HFF-Myc (cell line): ENCODE data around the gene ADAMTS19.
"Not testable (repeated sequence)": the region's sequence is repeated elsewhere in the genome, so short reads cannot be mapped to it uniquely, and the experiment has no call there.

Source experiments
- DNase-seq: peaks from one replicate; pipeline ENCODE4 v3.0.0-alpha.2; 2011; ENCODE audit warnings: low read depth; ENCODE audit errors: extremely low read depth
- H3K4me3 ChIP-seq: replicated peaks from 2 replicates; pipeline ENCODE4 v1.5.1; 2011; ENCODE audit warnings: low read depth, mild to moderate bottlenecking, control low read depth, low read length
- TF ChIP-seq, protein P1 (sequence below): IDR thresholded peaks from 2 replicates; pipeline ENCODE4 v1.5.1; 2012; ENCODE audit warnings: mild to moderate bottlenecking, low read depth, low read length, control low read depth; ENCODE audit errors: missing control alignments

The ADAMTS19 gene

DNA sequence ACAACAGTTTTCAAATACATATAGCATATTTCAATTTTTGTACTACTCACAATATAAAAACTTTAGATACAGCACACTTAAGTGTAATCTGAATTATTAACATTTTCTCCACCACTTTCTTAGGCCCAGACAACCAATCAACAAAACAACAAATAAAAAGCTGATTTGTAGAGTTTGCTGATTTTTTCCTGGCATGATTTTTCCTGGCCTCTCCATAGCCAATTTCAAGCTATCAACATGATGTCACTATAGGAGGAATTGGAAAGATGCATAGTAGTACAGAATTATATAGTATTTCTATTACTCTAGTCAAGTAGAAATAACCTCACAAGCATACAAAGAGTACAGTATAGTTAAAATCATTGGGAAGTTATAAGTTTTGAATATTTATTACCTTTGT lies 35.1 kb upstream of the ADAMTS19 start:
- no peak for DNase-seq
- H3K4me3 ChIP-seq = no peak overlapping the region
- TF ChIP-seq, protein P1, sequence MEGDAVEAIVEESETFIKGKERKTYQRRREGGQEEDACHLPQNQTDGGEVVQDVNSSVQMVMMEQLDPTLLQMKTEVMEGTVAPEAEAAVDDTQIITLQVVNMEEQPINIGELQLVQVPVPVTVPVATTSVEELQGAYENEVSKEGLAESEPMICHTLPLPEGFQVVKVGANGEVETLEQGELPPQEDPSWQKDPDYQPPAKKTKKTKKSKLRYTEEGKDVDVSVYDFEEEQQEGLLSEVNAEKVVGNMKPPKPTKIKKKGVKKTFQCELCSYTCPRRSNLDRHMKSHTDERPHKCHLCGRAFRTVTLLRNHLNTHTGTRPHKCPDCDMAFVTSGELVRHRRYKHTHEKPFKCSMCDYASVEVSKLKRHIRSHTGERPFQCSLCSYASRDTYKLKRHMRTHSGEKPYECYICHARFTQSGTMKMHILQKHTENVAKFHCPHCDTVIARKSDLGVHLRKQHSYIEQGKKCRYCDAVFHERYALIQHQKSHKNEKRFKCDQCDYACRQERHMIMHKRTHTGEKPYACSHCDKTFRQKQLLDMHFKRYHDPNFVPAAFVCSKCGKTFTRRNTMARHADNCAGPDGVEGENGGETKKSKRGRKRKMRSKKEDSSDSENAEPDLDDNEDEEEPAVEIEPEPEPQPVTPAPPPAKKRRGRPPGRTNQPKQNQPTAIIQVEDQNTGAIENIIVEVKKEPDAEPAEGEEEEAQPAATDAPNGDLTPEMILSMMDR = no peak

DNA sequence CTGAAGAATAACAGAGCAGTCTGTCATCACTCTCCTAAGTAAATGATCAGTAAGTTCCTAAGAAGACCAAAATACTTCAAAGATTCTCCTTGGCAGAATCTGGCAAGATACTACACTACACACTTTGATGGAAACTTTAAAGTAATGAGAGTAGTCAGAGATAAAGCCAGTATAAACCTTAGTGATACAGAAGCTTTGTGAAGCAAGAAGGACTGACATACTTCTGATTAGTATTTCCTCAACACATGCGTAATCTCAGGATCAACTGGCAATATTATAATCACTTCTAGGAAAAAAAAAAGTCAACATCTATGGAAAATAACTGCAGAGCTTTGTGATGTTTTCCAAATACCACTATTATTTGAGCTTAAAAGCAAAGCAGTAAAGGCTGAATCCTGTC lies 34.0 kb upstream of the ADAMTS19 start:
- DNase-seq = no peak
- TF ChIP-seq, protein P1 = no peak
- H3K4me3 ChIP-seq = no peak overlapping the region

DNA sequence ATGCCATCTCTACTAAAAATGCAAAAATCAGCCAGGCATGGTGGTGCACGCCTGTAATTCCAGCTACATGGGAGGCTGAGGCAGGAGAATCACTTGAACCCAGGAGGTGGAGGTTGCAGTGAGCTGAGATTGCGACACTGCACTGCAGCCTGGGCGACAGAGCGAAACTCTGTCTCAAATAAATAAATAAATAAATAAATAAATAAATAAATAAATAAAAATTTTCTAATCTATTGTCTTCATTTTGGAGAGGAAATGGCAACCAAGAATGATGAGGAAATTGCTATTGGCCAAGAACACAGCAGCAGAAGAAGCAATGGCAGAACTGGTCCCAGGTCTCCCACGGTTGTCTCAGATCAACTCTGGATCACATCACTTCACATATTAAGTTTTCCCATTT lies 31.5 kb upstream of the ADAMTS19 start:
- not testable (repeated sequence) for H3K4me3 ChIP-seq, DNase-seq

DNA sequence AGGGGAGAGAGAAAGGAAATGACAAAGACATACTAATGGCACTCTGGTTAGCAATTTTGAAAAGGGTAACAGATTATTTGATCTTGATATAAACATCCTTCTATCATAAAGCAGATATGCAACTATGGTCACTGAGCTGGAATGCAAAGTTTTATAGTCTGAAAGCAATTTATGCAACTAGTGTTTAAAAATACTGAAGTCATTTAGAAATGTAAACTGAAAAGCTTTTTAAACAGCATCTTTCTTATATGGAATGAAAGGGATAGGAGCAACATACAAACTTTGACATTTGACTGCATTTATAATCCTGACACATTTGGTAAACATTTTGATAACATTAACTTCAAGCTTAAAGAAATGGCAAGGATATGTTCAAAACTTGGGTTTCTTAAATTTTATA lies 28.7 kb upstream of the ADAMTS19 start:
- no peak overlapping the region for H3K4me3 ChIP-seq
- no peak for DNase-seq
- TF ChIP-seq, protein P1 = no peak

DNA sequence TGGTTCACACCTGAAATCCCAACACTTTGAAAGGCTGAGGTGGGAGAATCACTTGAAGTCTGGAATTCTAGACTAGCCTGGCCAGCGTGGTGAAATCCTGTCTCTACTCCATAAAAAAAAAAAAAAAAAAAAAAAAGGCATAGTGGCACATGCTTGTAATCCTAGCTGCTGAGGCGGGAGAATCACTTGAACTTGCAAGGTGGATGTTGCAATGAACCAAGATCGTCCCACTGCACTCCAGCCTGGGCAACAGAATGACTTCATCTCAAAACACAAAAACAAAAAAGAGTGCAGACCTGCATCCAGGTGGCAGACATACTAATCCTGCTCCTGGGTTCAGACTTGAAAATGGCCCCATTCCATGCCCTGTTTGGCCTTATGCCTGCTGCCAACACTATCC lies 21.8 kb upstream of the ADAMTS19 start:
- DNase-seq = no peak
- TF ChIP-seq, protein P1 = no peak
- H3K4me3 ChIP-seq = no peak overlapping the region

DNA sequence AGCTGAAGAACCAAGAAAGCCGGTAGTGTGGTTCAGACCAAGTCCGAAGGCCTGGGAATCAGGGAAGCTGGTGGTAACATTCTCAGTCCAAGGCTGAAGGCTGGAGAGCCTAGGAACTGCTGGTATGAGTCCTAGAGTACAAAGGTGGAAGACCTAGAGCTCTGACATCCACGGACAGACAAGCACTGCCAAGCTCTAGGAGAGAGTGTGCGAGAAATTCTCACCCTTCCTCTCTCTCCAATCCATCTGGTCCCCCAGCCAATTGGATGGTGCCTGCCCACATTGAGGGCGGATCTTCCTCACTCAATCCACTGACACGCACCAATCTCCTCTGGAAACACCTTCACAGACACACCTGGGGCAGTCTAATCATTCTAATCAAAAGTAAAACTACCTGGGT lies 19.7 kb upstream of the ADAMTS19 start:
- no peak overlapping the region for H3K4me3 ChIP-seq
- DNase-seq = no peak
- TF ChIP-seq, protein P1 = no peak

DNA sequence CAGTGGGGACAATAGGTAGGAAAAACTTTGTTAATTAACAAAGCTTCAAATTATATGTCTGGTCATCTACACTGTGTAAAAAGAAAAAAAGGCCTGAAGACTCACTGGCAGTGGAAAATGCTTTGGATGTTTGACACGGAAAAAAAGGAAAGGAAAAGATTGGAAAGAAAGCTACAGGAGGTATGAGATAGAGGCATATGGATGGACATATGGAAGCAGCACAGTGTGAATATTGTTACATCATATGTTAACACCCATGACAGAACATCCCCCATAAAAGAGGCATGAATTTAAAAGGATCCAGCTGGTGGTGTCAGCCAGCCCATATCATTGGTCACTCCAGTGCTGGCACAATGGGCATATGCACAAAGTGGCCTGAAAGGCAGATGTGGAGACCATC lies 19.0 kb upstream of the ADAMTS19 start:
- DNase-seq = no peak
- TF ChIP-seq, protein P1 = no peak
- H3K4me3 ChIP-seq = no peak overlapping the region
